Measurements from ENCODE around the gene FOXE3. TPM values are rescaled to one million over a fixed set of nuclear protein-coding genes. Genes with fewer than 3 reads are reported as not detected.

Gene FOXE3
- total RNA-seq, 1 donor from 2014 or later, result not detected

DNA sequence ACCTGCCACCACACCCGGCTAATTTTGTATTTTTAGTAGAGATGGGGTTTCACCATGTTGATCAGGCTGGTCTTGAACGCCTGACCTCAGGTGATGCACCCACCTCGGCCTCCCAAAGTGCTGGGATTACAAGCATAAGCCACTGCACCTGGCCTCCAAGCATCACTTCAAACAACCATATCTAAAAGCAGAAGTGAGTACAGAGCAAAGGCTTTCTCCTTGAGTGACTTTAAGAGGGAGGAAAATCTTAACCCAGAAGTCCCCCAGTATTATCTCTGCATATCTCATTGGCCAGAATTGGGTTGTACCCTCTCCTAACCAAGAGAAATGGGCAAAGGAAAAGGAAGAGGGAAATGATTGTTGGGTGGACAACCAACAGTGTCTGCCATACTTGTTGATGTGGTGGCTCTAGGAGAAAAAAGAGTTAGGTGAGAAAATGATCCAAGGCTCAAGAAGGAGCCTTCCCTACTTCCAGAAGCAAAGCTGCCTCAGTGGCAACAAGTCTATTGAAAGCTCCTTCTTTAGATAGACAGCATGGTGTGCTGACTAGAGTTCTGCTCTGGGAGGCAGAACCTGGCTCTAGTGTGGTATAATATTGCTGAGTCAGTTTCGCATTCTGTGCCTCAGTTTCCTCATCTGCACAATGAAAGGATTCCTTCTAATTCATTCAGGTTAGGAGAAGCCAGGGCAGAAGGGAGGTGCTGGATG is 16.8 kb upstream of the FOXE3 start:
- DNase-seq (ENCODE audit: low read depth), result no peak
- H3K36me3 ChIP-seq (ENCODE audit: control insufficient read depth, insufficient read depth, low read length), result no peaks in the 10 kb centered on the region
- TF ChIP-seq, protein P1, sequence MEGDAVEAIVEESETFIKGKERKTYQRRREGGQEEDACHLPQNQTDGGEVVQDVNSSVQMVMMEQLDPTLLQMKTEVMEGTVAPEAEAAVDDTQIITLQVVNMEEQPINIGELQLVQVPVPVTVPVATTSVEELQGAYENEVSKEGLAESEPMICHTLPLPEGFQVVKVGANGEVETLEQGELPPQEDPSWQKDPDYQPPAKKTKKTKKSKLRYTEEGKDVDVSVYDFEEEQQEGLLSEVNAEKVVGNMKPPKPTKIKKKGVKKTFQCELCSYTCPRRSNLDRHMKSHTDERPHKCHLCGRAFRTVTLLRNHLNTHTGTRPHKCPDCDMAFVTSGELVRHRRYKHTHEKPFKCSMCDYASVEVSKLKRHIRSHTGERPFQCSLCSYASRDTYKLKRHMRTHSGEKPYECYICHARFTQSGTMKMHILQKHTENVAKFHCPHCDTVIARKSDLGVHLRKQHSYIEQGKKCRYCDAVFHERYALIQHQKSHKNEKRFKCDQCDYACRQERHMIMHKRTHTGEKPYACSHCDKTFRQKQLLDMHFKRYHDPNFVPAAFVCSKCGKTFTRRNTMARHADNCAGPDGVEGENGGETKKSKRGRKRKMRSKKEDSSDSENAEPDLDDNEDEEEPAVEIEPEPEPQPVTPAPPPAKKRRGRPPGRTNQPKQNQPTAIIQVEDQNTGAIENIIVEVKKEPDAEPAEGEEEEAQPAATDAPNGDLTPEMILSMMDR (IDR thresholded peaks at IDR 0.05; ENCODE audit: insufficient read depth, low read length, poor library complexity, severe bottlenecking), result no peak
- no peak overlapping the region for H3K4me3 ChIP-seq (ENCODE audit: low read depth, low read length)
- H3K27me3 ChIP-seq (ENCODE audit: control insufficient read depth, insufficient read depth, low read length), result peaks cover 9% of the 10 kb centered on the region

DNA sequence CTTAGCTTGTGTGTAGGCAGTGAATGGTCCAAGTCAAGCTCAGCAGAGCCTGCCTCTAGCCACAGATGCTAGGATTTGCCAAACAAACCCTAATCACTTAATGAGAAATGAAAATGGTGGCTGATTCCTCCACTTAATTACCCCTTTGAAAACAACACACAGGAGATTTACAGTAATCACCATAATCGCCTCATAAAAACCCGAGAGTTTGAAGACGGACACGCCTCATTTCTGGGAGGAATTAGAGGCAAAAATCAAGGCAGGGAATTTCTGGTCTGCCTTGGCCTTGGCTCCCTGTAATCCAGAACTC is 16.3 kb upstream of the FOXE3 start:
- H3K4me3 ChIP-seq (ENCODE audit: low read depth, low read length), result no peak overlapping the region
- TF ChIP-seq, protein P1 (IDR thresholded peaks at IDR 0.05; ENCODE audit: insufficient read depth, low read length, poor library complexity, severe bottlenecking), result no peak
- H3K27me3 ChIP-seq (ENCODE audit: control insufficient read depth, insufficient read depth, low read length), result peaks cover 9% of the 10 kb centered on the region
- DNase-seq (ENCODE audit: low read depth), result no peak
- no peaks in the 10 kb centered on the region for H3K36me3 ChIP-seq (ENCODE audit: control insufficient read depth, insufficient read depth, low read length)

DNA sequence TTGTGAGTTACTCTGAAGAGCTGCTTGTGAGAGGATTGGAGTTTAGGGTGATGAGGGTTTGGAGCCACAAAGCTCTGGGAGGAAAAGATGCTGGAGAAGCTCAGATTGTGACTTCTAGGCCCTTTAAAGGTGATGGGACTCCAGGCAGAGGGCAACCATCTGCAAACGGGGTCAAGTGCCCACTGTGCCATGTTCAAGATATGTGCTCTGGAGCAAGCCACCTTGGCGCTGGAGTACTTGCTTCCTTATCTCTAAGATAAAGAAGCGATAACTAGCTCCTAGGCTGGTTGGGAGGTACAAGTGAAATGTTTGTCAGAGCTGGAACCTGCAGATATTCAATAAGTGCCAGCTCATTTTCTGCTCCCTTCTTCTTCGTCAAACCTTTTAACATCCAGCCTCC is 14.3 kb upstream of the FOXE3 start:
- H3K36me3 ChIP-seq (ENCODE audit: control insufficient read depth, insufficient read depth, low read length), result no peaks in the 10 kb centered on the region
- no peak for DNase-seq (ENCODE audit: low read depth)
- no peak overlapping the region for H3K4me3 ChIP-seq (ENCODE audit: low read depth, low read length)

DNA sequence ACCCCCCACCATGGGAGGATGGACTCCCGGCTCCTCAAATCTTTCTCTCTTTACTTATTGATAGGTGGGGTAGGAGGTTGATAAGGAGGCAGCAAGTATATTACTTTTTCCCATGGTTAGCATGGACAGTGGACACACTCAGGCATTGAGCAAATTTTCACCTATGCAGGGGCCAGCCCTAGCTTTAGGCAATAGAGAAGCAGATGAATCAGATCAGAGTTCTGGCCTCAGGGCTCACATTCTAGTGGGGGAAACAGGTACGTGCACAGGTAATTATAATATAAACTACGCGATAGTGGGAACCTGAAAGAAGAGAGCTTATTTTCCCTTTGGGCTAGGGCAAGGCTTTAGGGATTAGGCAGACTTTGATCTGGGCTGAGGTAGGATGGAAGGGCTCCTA is 13.5 kb upstream of the FOXE3 start:
- Histone ChIP-seq H3K4me3 (ENCODE audit: low read depth, low read length) (no peak overlapping the region), H3K36me3 (ENCODE audit: control insufficient read depth, insufficient read depth, low read length) (no peaks in the 10 kb centered on the region), H3K27me3 (ENCODE audit: control insufficient read depth, insufficient read depth, low read length) (peaks cover 9% of the 10 kb centered on the region)
- TF ChIP-seq, protein P1 (IDR thresholded peaks at IDR 0.05; ENCODE audit: insufficient read depth, low read length, poor library complexity, severe bottlenecking), result no peak
- DNase-seq (ENCODE audit: low read depth), result no peak

More for the DNA sequence above, 14.3 kb upstream of the FOXE3 start:
- TF ChIP-seq, protein P1 (IDR thresholded peaks at IDR 0.05; ENCODE audit: insufficient read depth, low read length, poor library complexity, severe bottlenecking), result no peak
- H3K27me3 ChIP-seq (ENCODE audit: control insufficient read depth, insufficient read depth, low read length), result peaks cover 9% of the 10 kb centered on the region

DNA sequence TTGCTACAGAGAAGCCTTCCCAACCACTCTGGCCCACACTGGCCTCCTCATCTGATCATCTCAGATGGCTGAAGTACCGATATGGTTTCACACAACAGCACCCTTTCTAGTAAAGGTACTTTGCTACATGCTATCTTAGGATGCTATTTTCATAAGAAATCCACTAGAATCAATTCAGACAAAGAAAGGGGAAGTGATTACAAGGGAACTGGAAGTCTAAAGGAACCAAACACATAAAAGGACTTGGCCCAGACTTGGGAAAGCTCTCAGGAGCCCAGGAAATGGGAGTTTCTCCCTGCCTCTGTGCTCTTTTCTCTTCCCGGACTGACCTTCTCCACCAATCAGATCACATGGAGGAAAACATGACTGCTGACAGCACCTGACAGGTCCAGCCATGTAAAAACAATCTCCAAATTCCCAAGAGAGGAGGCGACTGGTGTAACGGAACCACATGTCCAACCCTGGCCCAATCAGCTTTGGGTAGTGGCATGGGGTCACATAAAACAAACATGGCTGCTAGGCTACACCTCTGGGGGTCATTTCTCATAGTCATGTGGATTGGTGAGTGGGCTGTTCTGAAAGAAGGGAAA is 12.7 kb upstream of the FOXE3 start:
- peaks cover 9% of the 10 kb centered on the region for H3K27me3 ChIP-seq (ENCODE audit: control insufficient read depth, insufficient read depth, low read length)
- TF ChIP-seq, protein P1 (IDR thresholded peaks at IDR 0.05; ENCODE audit: insufficient read depth, low read length, poor library complexity, severe bottlenecking), result no peak
- no peak overlapping the region for H3K4me3 ChIP-seq (ENCODE audit: low read depth, low read length)
- H3K36me3 ChIP-seq (ENCODE audit: control insufficient read depth, insufficient read depth, low read length), result no peaks in the 10 kb centered on the region
- DNase-seq (ENCODE audit: low read depth), result no peak

DNA sequence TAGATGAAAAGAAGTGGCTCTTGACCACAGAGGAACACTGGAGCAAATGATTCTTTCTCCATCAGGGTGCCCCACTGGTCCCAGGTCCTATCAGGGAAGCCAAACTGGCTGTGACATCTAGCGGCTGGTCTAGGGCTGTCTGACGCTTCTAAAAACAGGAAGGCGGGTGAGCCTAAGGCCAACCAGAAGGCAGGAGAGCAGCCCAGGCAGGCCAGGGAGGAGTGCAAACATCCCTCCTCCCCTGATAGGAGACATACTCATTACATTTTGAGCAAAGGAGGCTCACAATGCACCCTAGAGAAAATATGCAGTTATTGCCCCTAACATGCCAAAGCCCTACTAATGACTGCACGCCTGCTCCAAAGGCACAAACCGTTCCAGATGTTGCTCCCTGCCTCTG is 10.4 kb upstream of the FOXE3 start:
- DNase-seq (ENCODE audit: low read depth), result no peak
- H3K4me3 ChIP-seq (ENCODE audit: low read depth, low read length), result no peak overlapping the region
- peaks cover 9% of the 10 kb centered on the region for H3K27me3 ChIP-seq (ENCODE audit: control insufficient read depth, insufficient read depth, low read length)
- no peaks in the 10 kb centered on the region for H3K36me3 ChIP-seq (ENCODE audit: control insufficient read depth, insufficient read depth, low read length)
- TF ChIP-seq, protein P1 (IDR thresholded peaks at IDR 0.05; ENCODE audit: insufficient read depth, low read length, poor library complexity, severe bottlenecking), result no peak

Data from kidney epithelial cell (primary cell).